Right cardiac atrium (tissue), 5 donors: ENCODE results near the gene PAQR8. TPM values are rescaled to one million over a fixed set of nuclear protein-coding genes. Genes with fewer than 3 reads are reported as not detected.

Experiments
- ATAC-seq, 2 donors: fragments of 200-7000 bp; cut with Tn5 transposase; one replicate each; pipeline versions ENCODE4 v1.8.0 to v1.9.1; 2020; ENCODE audit warnings: moderate library complexity in 2 of 2, mild to moderate bottlenecking in 1 of 2
- DNase-seq, 3 donors: peaks; one replicate each; pipeline ENCODE4 v3.0.0-alpha.2; 2020
- H3K27ac ChIP-seq: one replicate; pipeline ENCODE4 v1.5.1; 2013; ENCODE audit warnings: mild to moderate bottlenecking, low read length, control low read depth, moderate library complexity
- H3K27me3 ChIP-seq: one replicate; pipeline ENCODE4 v1.6.1; 2013; ENCODE audit not compliant: control insufficient read depth, insufficient read depth
- H3K4me1 ChIP-seq: one replicate; pipeline ENCODE4 v1.6.1; 2013; ENCODE audit warnings: low read length; ENCODE audit not compliant: control insufficient read depth, insufficient read depth
- H3K4me3 ChIP-seq: one replicate; pipeline ENCODE4 v1.5.1; 2013; ENCODE audit warnings: low read length, control low read depth
- H3K9me3 ChIP-seq: one replicate; pipeline ENCODE4 v1.6.1; 2013; ENCODE audit warnings: low read length; ENCODE audit not compliant: control insufficient read depth
- WGBS: extraction: QIAGEN DNeasy Blood & Tissue Kit; methylation state at CpG from one replicate; pipeline ENCODE4 v1.1.7; 2013; 5-methylcytosine and 5-hydroxymethylcytosine counted together
- intact Hi-C, 4 donors: fragments of 100-400 bp; cut with DNase I; formaldehyde crosslinking; loops; one replicate each; pipeline versions ENCODE4 v1.11.0 to v1.14.0; 2022 to 2023
- polyA plus RNA-seq: library from polyadenylated mRNA; stranded (reverse); fragments of 200-250 nt; gene quantifications from one replicate; pipeline ENCODE4 v1.2.3, GENCODE V29; 2013
- total RNA-seq, 4 donors: library from RNA; stranded (reverse); fragmentation: NEBNext Ultra II Directional; extraction: Animal tissue kit (Norgen Biotek cat#: 25700); gene quantifications; one replicate each; pipeline ENCODE4 v1.2.1, GENCODE V29; 2021
- donor health status: healthy with polysubstance abuse.
- donor health status: DM: no; HTN: yes; CAD: no.
- donor health status: DM: no; HTN: no; CAD: no.
- donor health status: DM: no; HTN: yes; CAD: no; lungs with severe emphysema.
- donor health status: DM: yes; HTN: yes; CAD: no.

PAQR8 gene
- total and polyA plus RNA-seq, 5 donors, result 3.0 to 6.2 (median 4.7) TPM

DNA sequence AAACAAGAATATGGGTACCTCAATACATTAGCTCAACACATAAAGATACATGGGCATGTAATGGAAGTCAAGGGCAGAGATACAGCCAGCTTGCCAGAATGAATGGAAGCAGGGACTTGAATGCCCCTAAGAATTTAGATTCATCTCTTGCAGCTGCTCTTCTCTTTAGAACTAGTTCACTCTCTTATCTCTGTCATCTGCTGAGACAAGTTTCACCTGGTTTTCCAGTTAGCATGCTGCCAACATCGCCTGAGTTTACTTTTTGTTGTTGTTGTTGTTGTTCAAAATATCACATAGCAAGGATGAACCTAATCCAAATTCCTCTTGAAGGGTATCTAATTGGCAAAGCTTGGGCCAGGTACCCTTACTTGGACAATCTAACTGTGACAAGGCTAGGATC lies 14.1 kb upstream of the PAQR8 start:
- intact Hi-C loops, result no loop called here
- H3K27ac ChIP-seq, result no peak overlapping the region
- 80% methylated on average over 1 of the region's 1 CpG for WGBS
- no peak overlapping the region for H3K4me3 ChIP-seq
- H3K4me1 ChIP-seq, result no peaks in the 10 kb centered on the region
- ATAC-seq (no peak), DNase-seq (no peak)
- H3K9me3 ChIP-seq, result no peaks in the 10 kb centered on the region
- no peaks in the 10 kb centered on the region for H3K27me3 ChIP-seq

DNA sequence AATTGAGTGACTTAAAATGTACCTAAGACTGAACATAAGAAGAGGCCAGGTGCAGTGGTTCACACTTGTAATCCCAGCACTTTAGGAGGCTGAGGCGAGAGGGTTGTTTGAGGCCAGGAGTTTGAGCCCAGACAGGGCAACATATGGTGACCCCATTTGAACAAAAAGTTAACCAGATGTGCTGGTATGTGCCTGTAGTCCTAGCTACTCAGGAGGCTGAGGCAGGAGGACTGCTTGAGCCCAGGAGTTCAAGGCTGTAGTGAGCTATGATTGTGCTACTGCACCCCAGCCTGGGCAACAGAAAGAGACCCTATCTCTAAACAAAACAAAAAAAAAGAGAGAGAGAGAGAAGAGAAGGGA lies 10.1 kb upstream of the PAQR8 start:
- no peak for ATAC-seq
- intact Hi-C loops, result loop anchor here in 1 of 4 donors (10.0 kb wide), 1 partner anchor 57 kb away; no protein-coding TSS in a partner anchor
- Histone ChIP-seq H3K9me3 (no peaks in the 10 kb centered on the region), H3K27me3 (no peaks in the 10 kb centered on the region), H3K27ac (no peak overlapping the region), H3K4me3 (no peak overlapping the region), H3K4me1 (no peaks in the 10 kb centered on the region)
- DNase-seq, result no peak
- WGBS, result 98% methylated on average over 1 of the region's 1 CpG

- peak; percentile 68 to 74 for ATAC-seq
- Histone ChIP-seq H3K4me1 (no peaks in the 10 kb centered on the region), H3K27me3 (no peaks in the 10 kb centered on the region), H3K4me3 (no peak overlapping the region), H3K27ac (no peak overlapping the region), H3K9me3 (no peaks in the 10 kb centered on the region)
- intact Hi-C loops, result loop anchor here in 1 of 4 donors (10.0 kb wide), 1 partner anchor 58 kb away; no protein-coding TSS in a partner anchor
- DNase-seq, result peak in 1 of 3 donors; percentile 56
- WGBS, result 51% methylated on average over 5 of the region's 5 CpGs
Observed at GRCh38 chr6:52352239-52353018, 9.5 kb upstream of the PAQR8 start.

DNA sequence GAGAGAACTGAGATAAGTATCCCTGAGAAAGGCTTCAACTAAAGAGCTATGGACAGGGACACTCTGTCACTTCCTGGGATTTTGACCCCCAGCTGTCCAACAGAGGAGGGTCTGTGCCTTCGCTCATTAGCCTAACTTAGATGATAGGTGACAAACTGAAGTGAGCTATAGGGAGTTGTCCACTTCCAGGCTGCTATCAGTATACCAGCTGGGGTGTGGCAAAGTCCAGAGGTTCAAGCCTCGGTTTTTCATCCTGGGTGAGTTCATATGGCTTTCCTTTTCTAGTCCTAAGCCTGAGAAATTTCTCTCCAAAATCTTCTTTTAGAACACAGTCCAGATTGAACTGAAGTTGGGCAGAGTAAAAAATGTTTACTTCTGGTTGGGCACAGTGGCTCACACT lies 5.9 kb upstream of the PAQR8 start:
- Histone ChIP-seq H3K4me3 (no peak overlapping the region), H3K27ac (no peak overlapping the region), H3K4me1 (no peaks in the 10 kb centered on the region), H3K27me3 (no peaks in the 10 kb centered on the region), H3K9me3 (no peaks in the 10 kb centered on the region)
- ATAC-seq, result no peak
- 80% methylated on average over 2 of the region's 2 CpGs for WGBS
- intact Hi-C loops, result loop anchor here in 1 of 4 donors (10.0 kb wide), 1 partner anchor 61 kb away; no protein-coding TSS in a partner anchor
- no peak for DNase-seq

DNA sequence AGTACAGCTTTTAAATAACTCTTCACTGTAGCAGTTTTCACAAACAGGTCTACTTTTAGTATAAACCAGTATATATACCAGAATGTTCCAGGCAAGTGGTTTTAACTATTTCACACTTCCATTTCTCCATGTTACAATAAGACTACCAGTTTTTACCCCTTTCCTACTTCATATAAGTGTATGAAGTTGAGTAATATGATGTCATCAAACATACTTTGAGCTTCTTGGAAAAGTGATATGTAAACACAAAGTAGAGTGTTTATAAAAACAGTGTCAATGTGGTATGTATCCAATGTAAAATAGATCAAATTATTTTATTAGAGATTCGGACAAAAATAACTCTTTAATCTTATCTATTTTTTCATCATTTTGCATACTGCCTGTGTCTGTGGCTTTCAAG lies 2.5 kb upstream of the PAQR8 start:
- 86% methylated on average over 1 of the region's 1 CpG for WGBS
- no peak overlapping the region for H3K27ac ChIP-seq

GRCh38 chr6:52360028-52360427 lies 1.9 kb upstream of the PAQR8 start:
- Histone ChIP-seq H3K4me3 (no peak overlapping the region), H3K9me3 (no peaks in the 10 kb centered on the region), H3K27me3 (no peaks in the 10 kb centered on the region), H3K27ac (no peak overlapping the region), H3K4me1 (no peaks in the 10 kb centered on the region)
- DNase-seq (no peak), ATAC-seq (no peak)
- WGBS, result 66% methylated on average over 3 of the region's 3 CpGs
- intact Hi-C loops, result loop anchor here in 2 of 4 donors (5.0 kb wide), 2 partner anchors 42 to 73 kb away; no protein-coding TSS in a partner anchor

More for the DNA sequence above, 2.5 kb upstream of the PAQR8 start:
- no peaks in the 10 kb centered on the region for H3K4me1 ChIP-seq
- no peaks in the 10 kb centered on the region for H3K9me3 ChIP-seq
- ATAC-seq (no peak), DNase-seq (no peak)
- H3K4me3 ChIP-seq, result no peak overlapping the region
- H3K27me3 ChIP-seq, result no peaks in the 10 kb centered on the region
- intact Hi-C loops, result loop anchor here in 1 of 4 donors (10.0 kb wide), 1 partner anchor 65 kb away; no protein-coding TSS in a partner anchor

- H3K9me3 ChIP-seq, result no peaks in the 10 kb centered on the region
- DNase-seq (no peak), ATAC-seq (no peak)
- no peaks in the 10 kb centered on the region for H3K4me1 ChIP-seq
- intact Hi-C loops, result loop anchor here in 2 of 4 donors (5.0 kb wide), 2 partner anchors 41 to 74 kb away; no protein-coding TSS in a partner anchor
- no peak overlapping the region for H3K4me3 ChIP-seq
- 77% methylated on average over 11 of the region's 11 CpGs for WGBS
- no peaks in the 10 kb centered on the region for H3K27me3 ChIP-seq
- no peak overlapping the region for H3K27ac ChIP-seq
Observed at GRCh38 chr6:52360601-52361413, 1.1 kb upstream of the PAQR8 start.

DNA sequence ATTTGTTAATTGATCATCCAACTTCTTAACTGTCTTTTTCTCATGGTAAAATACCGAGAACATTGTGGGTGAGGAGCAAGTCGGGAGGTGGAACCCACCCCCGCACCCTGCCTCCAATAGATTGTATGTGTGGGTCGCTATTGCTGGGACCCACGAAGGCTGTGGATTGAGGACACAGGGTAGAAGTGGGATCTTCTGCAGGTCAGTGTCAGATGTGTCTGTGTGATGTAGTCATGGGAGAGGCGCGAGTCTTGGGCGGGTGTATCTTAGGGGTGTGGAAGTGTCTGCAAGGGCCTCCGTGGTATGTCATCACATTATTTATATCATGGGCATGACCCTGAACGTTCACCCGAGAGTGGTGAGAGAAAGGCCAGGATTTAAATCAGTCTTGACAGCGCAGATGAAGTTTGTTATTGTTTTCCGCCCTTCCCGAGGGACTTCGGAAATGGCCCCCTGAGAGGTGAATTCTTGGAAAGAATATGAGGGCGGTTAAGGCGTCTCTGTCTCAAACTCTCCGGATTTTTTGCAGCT lies 472 bp upstream of the PAQR8 start:
- DNase-seq (peak; percentile 28 to 67 (median 57)), ATAC-seq (peak; percentile 47 to 78)
- Histone ChIP-seq H3K4me3 (peak overlapping the region; percentile 77), H3K9me3 (no peaks in the 10 kb centered on the region), H3K27ac (peak overlapping the region; percentile 82), H3K4me1 (no peaks in the 10 kb centered on the region), H3K27me3 (no peaks in the 10 kb centered on the region)
- intact Hi-C loops, result loop anchor here in 2 of 4 donors (5.0 kb wide), 2 partner anchors 41 to 74 kb away; no protein-coding TSS in a partner anchor
- WGBS, result 14% methylated on average over 18 of the region's 18 CpGs

- ATAC-seq (peak; percentile 53 to 58), DNase-seq (peak; percentile 31 to 74 (median 67))
- no peaks in the 10 kb centered on the region for H3K4me1 ChIP-seq
- intact Hi-C loops, result loop anchor here in 2 of 4 donors (5.0 kb wide), 2 partner anchors 40 to 75 kb away; no protein-coding TSS in a partner anchor
- no peaks in the 10 kb centered on the region for H3K9me3 ChIP-seq
- WGBS, result 1% methylated on average over 57 of the region's 57 CpGs
- H3K27me3 ChIP-seq, result no peaks in the 10 kb centered on the region
- H3K27ac ChIP-seq, result peak overlapping the region; percentile 40
- H3K4me3 ChIP-seq, result peak overlapping the region; percentile 77
Observed at GRCh38 chr6:52362443-52363227, 684 bp downstream of the PAQR8 start.

DNA sequence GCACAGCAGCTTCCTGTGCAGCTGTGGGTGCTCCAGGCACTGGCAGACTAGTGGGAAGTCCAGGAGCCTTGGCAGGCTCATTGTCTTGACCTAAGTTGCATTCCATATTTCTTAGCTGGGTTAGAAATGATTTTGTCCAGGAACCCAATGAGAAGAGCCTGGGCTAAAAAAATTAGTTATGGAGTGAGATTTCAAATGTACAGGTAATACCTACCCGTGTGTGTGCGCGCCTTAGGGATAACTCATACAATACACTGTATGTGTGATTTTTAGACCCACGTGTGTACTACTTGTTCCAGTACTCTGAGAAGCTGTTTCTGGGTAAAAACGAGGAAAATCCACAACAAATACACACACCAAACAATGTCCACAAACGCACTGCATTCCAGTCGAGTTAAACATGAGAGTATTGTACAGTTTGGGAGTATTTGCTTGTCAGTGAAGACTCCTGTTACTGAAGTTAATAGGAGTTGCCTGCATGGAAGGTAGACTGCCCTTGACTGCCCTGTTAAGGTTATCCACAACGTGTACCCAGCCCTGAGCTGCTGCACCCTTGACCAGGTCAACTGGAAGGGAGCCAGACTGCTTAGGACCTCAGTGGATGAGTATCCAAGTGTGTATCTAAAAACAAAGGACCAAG lies 1.4 kb downstream of the PAQR8 start:
- Histone ChIP-seq H3K4me1 (no peaks in the 10 kb centered on the region), H3K9me3 (no peaks in the 10 kb centered on the region), H3K27ac (no peak overlapping the region), H3K4me3 (peak overlapping the region; percentile 77), H3K27me3 (no peaks in the 10 kb centered on the region)
- intact Hi-C loops, result loop anchor here in 2 of 4 donors (5.0 kb wide), 2 partner anchors 39 to 76 kb away; no protein-coding TSS in a partner anchor
- ATAC-seq (no peak), DNase-seq (no peak)
- WGBS, result 60% methylated on average over 8 of the region's 8 CpGs
